ENCODE results near the gene FGFRL1.

FGFRL1 gene

GRCh38 chr4:1040344-1041146, 29.1 kb downstream of the FGFRL1 start:
- no peak overlapping the region for H3K4me3 ChIP-seq (ENCODE audit: low read depth, low read length)
- DNase-seq (ENCODE audit: low read depth), result no peak
- no peak for TF ChIP-seq CTCF (IDR thresholded peaks at IDR 0.05; ENCODE audit: insufficient read depth, low read depth, low read length, missing control alignments)

GRCh38 chr4:1041147-1041935, 29.9 kb downstream of the FGFRL1 start:
- no peak for DNase-seq (ENCODE audit: low read depth)
- no peak overlapping the region for H3K4me3 ChIP-seq (ENCODE audit: low read depth, low read length)
- no peak for TF ChIP-seq CTCF (IDR thresholded peaks at IDR 0.05; ENCODE audit: insufficient read depth, low read depth, low read length, missing control alignments)

GRCh38 chr4:1041936-1042330, 30.5 kb downstream of the FGFRL1 start:
- no peak overlapping the region for H3K4me3 ChIP-seq (ENCODE audit: low read depth, low read length)
- no peak for DNase-seq (ENCODE audit: low read depth)
- TF ChIP-seq CTCF (IDR thresholded peaks at IDR 0.05; ENCODE audit: insufficient read depth, low read depth, low read length, missing control alignments), result no peak

GRCh38 chr4:1042352-1043055, 31.1 kb downstream of the FGFRL1 start:
- no peak for DNase-seq (ENCODE audit: low read depth)
- no peak for TF ChIP-seq CTCF (IDR thresholded peaks at IDR 0.05; ENCODE audit: insufficient read depth, low read depth, low read length, missing control alignments)

GRCh38 chr4:1043162-1043561, 31.7 kb downstream of the FGFRL1 start:
- TF ChIP-seq CTCF (IDR thresholded peaks at IDR 0.05; ENCODE audit: insufficient read depth, low read depth, low read length, missing control alignments), result no peak
- no peak for DNase-seq (ENCODE audit: low read depth)
- no peak overlapping the region for H3K4me3 ChIP-seq (ENCODE audit: low read depth, low read length)

More at GRCh38 chr4:1042352-1043055, 31.1 kb downstream of the FGFRL1 start:
- H3K4me3 ChIP-seq (ENCODE audit: low read depth, low read length), result no peak overlapping the region

- no peak overlapping the region for H3K4me3 ChIP-seq (ENCODE audit: low read depth, low read length)
- no peak for DNase-seq (ENCODE audit: low read depth)
- no peak for TF ChIP-seq CTCF (IDR thresholded peaks at IDR 0.05; ENCODE audit: insufficient read depth, low read depth, low read length, missing control alignments)
Measured at GRCh38 chr4:1043651-1044468, 32.4 kb downstream of the FGFRL1 start.

Measured in GM12865 (cell line).